GM12873 (cell line): ENCODE data around the gene NPNT.

ENCODE experiments used
- TF ChIP-seq, protein P1 (sequence below): IDR thresholded peaks from 2 replicates; pipeline ENCODE4 v1.5.1; 2012; ENCODE audit warnings: low read depth, mild to moderate bottlenecking, moderate library complexity, low read length, control low read depth; ENCODE audit not compliant: insufficient read depth; ENCODE audit errors: missing control alignments

The NPNT gene

DNA sequence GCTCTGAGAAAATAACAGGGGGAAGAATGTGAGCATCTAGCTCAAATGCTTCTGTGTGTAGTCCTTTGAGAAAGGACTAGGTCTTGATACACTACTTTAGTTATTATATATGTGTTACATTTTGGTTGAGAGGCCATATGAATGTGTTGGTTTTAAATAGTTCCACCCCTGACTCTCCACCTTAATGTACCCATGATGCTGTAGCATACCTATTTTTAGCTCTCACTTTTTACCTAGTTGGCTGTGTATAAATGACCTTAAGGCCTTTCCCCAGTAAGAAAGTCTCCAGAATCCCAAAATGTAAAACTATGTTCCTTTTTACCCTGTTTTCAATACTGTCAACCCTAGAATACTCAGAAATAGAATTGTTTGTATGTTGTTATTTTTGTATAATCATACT is 20.0 kb upstream of the NPNT start:
- TF ChIP-seq, protein P1, sequence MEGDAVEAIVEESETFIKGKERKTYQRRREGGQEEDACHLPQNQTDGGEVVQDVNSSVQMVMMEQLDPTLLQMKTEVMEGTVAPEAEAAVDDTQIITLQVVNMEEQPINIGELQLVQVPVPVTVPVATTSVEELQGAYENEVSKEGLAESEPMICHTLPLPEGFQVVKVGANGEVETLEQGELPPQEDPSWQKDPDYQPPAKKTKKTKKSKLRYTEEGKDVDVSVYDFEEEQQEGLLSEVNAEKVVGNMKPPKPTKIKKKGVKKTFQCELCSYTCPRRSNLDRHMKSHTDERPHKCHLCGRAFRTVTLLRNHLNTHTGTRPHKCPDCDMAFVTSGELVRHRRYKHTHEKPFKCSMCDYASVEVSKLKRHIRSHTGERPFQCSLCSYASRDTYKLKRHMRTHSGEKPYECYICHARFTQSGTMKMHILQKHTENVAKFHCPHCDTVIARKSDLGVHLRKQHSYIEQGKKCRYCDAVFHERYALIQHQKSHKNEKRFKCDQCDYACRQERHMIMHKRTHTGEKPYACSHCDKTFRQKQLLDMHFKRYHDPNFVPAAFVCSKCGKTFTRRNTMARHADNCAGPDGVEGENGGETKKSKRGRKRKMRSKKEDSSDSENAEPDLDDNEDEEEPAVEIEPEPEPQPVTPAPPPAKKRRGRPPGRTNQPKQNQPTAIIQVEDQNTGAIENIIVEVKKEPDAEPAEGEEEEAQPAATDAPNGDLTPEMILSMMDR, result no peak

DNA sequence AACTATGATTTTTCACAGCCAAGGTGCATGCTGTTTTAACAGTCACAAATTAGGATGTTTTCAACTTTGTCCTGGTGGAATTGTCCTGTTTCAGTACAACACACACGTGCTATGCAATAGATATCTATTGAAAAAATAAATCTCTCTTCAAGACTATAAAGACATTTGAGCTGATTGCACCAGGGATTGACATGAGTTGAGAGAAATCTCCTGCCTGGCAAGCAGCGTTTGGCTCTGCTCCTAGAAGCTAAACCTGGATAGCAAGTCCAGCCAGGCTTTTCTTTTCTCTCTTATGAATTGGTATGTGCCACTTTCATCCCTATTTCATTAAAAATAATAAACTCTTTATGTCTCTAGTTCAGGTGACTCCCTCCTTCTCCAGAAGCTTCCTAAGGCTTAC is 16.6 kb upstream of the NPNT start:
- TF ChIP-seq, protein P1, result no peak

DNA sequence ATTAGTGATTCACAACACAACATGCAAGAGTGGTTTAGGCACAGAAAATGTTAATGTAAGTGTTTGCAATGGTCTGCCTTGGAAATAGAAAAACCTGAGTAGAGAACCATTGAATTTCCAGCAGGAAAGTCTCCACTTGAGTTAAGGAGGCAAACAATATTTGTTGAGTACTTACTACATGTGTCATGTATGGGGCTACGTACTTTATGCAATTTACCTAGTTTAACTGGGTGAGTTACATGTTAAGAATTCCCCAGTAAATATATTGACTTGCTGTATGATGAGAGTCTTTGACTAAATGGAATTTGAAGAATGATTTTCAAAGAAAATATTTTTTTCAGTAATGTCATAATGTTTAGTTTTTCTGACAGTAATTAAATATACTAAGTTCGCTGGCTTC is 7.8 kb upstream of the NPNT start:
- TF ChIP-seq, protein P1, result no peak

DNA sequence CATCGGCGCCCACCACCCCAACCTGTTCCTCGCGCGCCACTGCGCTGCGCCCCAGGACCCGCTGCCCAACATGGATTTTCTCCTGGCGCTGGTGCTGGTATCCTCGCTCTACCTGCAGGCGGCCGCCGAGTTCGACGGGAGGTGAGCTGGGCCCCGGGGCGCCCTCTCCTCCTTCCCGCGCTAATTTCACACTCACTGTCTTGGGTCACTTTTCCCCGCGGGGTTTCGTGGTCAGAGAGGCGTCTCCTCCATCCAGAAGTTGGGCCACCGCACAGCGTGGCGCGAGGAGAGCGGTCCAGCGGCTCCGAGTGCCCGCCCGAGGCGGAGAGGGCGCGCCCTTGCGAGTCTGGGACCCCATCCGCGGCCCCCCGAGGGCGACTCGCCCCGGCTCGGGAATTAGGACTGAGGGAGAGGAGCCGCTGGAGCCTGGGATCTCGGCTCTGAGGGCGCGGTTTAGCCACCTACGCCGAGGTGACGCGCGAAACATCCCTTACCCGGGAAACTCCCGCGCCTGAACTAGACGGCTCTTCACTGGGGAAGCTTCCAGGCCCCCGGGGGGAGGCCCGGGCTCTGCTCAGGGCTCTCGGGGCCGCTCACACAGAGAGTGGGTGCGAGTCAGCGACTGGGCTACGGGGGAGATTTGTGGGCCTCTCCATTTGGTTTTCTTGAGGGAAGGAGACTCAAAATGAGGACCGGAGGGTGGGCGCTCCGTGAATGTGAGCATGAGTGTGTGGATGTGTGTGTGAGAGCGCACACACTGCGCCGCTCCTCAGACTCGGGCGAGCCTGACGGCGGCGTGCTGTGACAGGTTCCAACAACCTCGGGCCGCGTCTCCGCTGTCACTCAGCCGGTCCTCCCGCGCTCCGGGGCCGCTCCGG is 551 bp downstream of the NPNT start:
- TF ChIP-seq, protein P1, result no peak

DNA sequence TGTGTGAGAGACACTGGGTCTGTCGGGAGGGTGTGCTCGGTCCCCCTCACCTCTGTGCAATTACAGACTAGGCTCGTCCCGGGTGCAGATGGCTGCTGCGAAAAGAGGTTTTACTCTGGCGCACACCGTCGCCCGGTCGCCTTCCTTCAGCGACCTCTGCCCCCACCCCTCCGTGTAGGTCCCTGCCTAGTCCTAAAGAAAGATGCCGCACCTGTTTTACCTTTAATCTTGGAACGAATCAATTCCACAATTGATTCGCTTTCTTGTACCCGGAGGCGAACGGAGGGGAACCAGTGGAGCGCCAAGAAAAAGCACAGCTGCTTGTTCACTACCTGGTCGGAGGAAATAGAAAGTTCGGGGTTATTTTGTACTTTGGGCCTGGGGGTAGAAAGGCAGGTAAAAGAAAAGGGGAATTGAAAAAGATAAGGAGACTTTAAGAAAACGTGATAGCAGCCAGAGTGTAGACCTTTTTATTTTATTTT is 1.2 kb downstream of the NPNT start:
- TF ChIP-seq, protein P1, result no peak

DNA sequence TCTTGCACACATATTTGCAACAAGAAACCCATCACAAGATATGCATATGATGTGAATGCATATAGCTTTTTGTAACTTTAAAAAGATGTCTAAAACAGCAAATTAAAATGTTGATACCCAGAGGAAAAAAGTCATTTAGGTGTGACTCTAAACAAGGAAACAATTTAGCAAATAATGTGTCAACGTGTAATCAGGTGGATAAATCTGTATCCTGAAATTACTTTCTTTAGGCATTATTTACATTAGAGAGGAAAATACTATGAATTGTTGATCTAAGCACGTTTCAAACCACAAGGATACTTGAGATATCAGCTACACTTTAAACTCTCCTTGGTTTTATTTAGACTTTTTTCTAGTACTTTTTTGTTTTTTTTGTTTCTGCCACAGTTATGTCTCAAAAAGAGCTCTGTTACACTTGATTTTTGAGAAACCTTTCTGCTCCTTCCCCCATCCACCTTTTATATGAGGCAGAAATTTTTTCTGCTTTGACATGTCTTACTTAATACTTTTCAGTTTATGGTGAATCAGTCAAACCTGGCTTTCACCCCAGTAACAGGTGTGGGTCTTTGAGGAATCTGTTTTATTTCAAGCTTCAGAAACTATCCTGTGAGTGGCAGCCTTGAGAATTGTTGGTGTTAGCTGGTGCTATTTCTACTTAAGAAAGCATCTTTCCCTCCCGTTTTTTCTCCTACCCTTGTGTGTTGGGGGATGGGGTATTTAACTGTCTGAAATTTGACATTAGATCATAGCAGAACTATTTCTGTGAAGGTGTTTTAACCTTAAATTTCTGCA is 1.9 kb downstream of the NPNT start:
- TF ChIP-seq, protein P1, result no peak

DNA sequence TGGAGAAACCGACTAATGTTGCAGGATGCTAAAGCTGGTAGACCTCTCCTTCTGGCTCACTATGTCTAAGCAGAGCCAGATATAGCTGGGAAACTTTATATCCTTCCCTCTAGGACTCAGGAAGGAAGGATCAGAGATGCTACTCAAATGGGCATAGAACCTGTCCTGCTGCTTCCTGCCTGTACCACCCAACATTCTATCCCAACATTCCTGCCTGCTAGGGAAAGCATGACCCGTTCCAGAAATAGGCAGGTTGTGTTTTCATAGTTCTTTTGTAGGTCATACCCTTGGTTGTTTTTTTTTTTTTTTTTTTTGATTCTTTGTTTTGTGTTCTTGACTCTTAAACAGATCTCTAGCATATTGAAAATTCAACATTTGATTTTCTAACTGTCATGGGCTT is 5.3 kb downstream of the NPNT start:
- TF ChIP-seq, protein P1, result no peak
